ENCODE data around the gene NLGN1.

The NLGN1 gene

GRCh38 chr3:173923204-173923603, 525.7 kb downstream of the NLGN1 start:
- DNase-seq: no peak

- no peak for DNase-seq
These were observed 532.7 kb downstream of the NLGN1 start for GRCh38 chr3:173930251-173930650.

GRCh38 chr3:173932624-173933023, 535.1 kb downstream of the NLGN1 start:
- no peak for DNase-seq

GRCh38 chr3:173933113-173933512, 535.6 kb downstream of the NLGN1 start:
- no peak for DNase-seq

GRCh38 chr3:173936316-173936715, 538.8 kb downstream of the NLGN1 start:
- DNase-seq: no peak

- DNase-seq: no peak
These were observed 540.6 kb downstream of the NLGN1 start for GRCh38 chr3:173938159-173938558.

- DNase-seq: no peak
These were observed 541.1 kb downstream of the NLGN1 start for GRCh38 chr3:173938616-173939015.

GRCh38 chr3:173939331-173939730, 541.8 kb downstream of the NLGN1 start:
- DNase-seq: no peak

- no peak for DNase-seq
These were observed 545.7 kb downstream of the NLGN1 start for GRCh38 chr3:173943264-173943663.

GRCh38 chr3:173945170-173945569, 547.6 kb downstream of the NLGN1 start:
- no peak for DNase-seq

- no peak for DNase-seq
These were observed 548.3 kb downstream of the NLGN1 start for GRCh38 chr3:173945806-173946205.

GRCh38 chr3:173954647-173955046, 557.1 kb downstream of the NLGN1 start:
- no peak for DNase-seq

- no peak for DNase-seq
These were observed 560.1 kb downstream of the NLGN1 start for GRCh38 chr3:173957646-173958045.

GRCh38 chr3:173958805-173959204, 561.3 kb downstream of the NLGN1 start:
- no peak for DNase-seq

- no peak for DNase-seq
These were observed 572.7 kb downstream of the NLGN1 start for GRCh38 chr3:173970281-173970680.

- no peak for DNase-seq
These were observed 578.7 kb downstream of the NLGN1 start for GRCh38 chr3:173976281-173976680.

- DNase-seq: no peak
These were observed 580.2 kb downstream of the NLGN1 start for GRCh38 chr3:173977747-173978146.

- no peak for DNase-seq
These were observed 585.8 kb downstream of the NLGN1 start for GRCh38 chr3:173983343-173983742.

- no peak for DNase-seq
These were observed 589.4 kb downstream of the NLGN1 start for GRCh38 chr3:173986861-173987410.

- DNase-seq: no peak
These were observed 591.4 kb downstream of the NLGN1 start for GRCh38 chr3:173988909-173989308.

- DNase-seq: no peak
These were observed 594.9 kb downstream of the NLGN1 start for GRCh38 chr3:173992416-173992815.

GRCh38 chr3:173993299-173993698, 595.8 kb downstream of the NLGN1 start:
- no peak for DNase-seq

GRCh38 chr3:174000675-174001074, 603.1 kb downstream of the NLGN1 start:
- DNase-seq: no peak

- no peak for DNase-seq
These were observed 605.0 kb downstream of the NLGN1 start for GRCh38 chr3:174002543-174002942.

- no peak for DNase-seq
These were observed 613.4 kb downstream of the NLGN1 start for GRCh38 chr3:174010907-174011306.

- no peak for DNase-seq
These were observed 618.6 kb downstream of the NLGN1 start for GRCh38 chr3:174016186-174016585.

All from activated naive CD4-positive, alpha-beta T cell treated with anti-CD3 and anti-CD28 coated beads, Interleukin-2, amount 50 U/mL, for 16 hours (primary cell).